Medulla oblongata (tissue), 1 donor: ENCODE results near the gene NOMO2.
"Not testable (repeated sequence)": the region's sequence is repeated elsewhere in the genome, so short reads cannot be mapped to it uniquely, and the experiment has no call there.

Experiments
- DNase-seq: peaks from one replicate; pipeline ENCODE4 v3.0.0-alpha.2; 2015; ENCODE audit errors: extremely low spot score

The NOMO2 gene

GRCh38 chr16:18561727-18562314 is at the start of gene NOMO2:
NOMO2 (minus strand) TSS chr16:18562097; CDS start chr16:18562040, 57 bp downstream.
- DNase-seq: not testable (repeated sequence)

- not testable (repeated sequence) for DNase-seq
Measured at GRCh38 chr16:18610147-18610803, 48.4 kb upstream of the NOMO2 start.

GRCh38 chr16:18608271-18608670 is 46.4 kb upstream of the NOMO2 start:
- not testable (repeated sequence) for DNase-seq

- DNase-seq: not testable (repeated sequence)
Measured at GRCh38 chr16:18603572-18604246, 41.8 kb upstream of the NOMO2 start.

- not testable (repeated sequence) for DNase-seq
Measured at GRCh38 chr16:18598582-18598981, 36.7 kb upstream of the NOMO2 start.

- DNase-seq: not testable (repeated sequence)
Measured at GRCh38 chr16:18597734-18598133, 35.8 kb upstream of the NOMO2 start.

- not testable (repeated sequence) for DNase-seq
Measured at GRCh38 chr16:18597319-18597718, 35.4 kb upstream of the NOMO2 start.

GRCh38 chr16:18595796-18596195 is 33.9 kb upstream of the NOMO2 start:
- not testable (repeated sequence) for DNase-seq

GRCh38 chr16:18594880-18595279 is 33.0 kb upstream of the NOMO2 start:
- not testable (repeated sequence) for DNase-seq

GRCh38 chr16:18593904-18594303 is 32.0 kb upstream of the NOMO2 start:
- not testable (repeated sequence) for DNase-seq

- DNase-seq: not testable (repeated sequence)
Measured at GRCh38 chr16:18592982-18593381, 31.1 kb upstream of the NOMO2 start.

- DNase-seq: not testable (repeated sequence)
Measured at GRCh38 chr16:18591908-18592307, 30.0 kb upstream of the NOMO2 start.

GRCh38 chr16:18591441-18591840 is 29.5 kb upstream of the NOMO2 start:
- not testable (repeated sequence) for DNase-seq

GRCh38 chr16:18589806-18590205 is 27.9 kb upstream of the NOMO2 start:
- DNase-seq: not testable (repeated sequence)

GRCh38 chr16:18586560-18587540 is 25.0 kb upstream of the NOMO2 start:
- not testable (repeated sequence) for DNase-seq

- not testable (repeated sequence) for DNase-seq
Measured at GRCh38 chr16:18585789-18586188, 23.9 kb upstream of the NOMO2 start.

- no peak for DNase-seq
Measured at GRCh38 chr16:18582902-18583301, 21.0 kb upstream of the NOMO2 start.

GRCh38 chr16:18580396-18580795 is 18.5 kb upstream of the NOMO2 start:
- not testable (repeated sequence) for DNase-seq

GRCh38 chr16:18579261-18579660 is 17.4 kb upstream of the NOMO2 start:
- not testable (repeated sequence) for DNase-seq

- not testable (repeated sequence) for DNase-seq
Measured at GRCh38 chr16:18577942-18578341, 16.0 kb upstream of the NOMO2 start.

GRCh38 chr16:18575945-18576344 is 14.0 kb upstream of the NOMO2 start:
- DNase-seq: not testable (repeated sequence)
